ENCODE data around the gene TATDN3.
"Not testable (repeated sequence)": the region's sequence is repeated elsewhere in the genome, so short reads cannot be mapped to it uniquely, and the experiment has no call there.

The TATDN3 gene

DNA sequence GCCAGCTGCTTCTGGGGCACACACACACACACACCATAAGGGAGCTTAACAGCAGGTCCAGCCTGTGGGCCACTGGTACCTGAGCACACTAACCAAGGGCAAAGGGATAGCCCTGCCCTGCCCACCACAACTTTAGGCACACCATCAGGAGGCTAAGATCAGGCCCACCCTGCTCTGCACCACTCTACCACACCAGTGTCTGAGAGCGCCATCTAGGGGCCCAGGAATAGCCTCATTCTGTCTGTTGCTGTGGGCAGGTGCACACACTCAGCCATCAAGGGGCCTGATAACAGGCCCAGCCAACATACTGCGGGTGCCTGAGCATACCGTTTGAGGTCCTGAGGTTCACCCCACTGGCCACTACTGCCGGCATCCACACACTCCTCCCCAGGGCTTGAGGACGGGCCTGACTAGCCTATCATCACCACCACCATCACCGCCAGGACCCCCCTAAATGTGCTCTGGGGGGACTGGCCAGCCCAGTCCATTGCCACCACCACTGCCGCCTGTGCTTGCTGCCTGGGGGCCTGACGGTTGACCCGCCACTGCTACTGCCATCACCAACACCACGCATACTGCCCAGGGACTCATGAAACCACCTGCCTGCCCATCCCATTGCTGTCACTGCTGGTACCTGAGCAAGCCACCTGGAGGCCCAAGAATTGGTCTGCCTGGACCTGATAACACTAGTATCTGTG, 31.4 kb upstream of the TATDN3 start:
- DNase-seq: peak; percentile 12
- TF ChIP-seq, protein P1, sequence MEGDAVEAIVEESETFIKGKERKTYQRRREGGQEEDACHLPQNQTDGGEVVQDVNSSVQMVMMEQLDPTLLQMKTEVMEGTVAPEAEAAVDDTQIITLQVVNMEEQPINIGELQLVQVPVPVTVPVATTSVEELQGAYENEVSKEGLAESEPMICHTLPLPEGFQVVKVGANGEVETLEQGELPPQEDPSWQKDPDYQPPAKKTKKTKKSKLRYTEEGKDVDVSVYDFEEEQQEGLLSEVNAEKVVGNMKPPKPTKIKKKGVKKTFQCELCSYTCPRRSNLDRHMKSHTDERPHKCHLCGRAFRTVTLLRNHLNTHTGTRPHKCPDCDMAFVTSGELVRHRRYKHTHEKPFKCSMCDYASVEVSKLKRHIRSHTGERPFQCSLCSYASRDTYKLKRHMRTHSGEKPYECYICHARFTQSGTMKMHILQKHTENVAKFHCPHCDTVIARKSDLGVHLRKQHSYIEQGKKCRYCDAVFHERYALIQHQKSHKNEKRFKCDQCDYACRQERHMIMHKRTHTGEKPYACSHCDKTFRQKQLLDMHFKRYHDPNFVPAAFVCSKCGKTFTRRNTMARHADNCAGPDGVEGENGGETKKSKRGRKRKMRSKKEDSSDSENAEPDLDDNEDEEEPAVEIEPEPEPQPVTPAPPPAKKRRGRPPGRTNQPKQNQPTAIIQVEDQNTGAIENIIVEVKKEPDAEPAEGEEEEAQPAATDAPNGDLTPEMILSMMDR (IDR thresholded peaks at IDR 0.05): peak; percentile 7
- peak overlapping the region; percentile 63 for H3K27ac Mint-ChIP-seq
- H3K36me3 Mint-ChIP-seq (ENCODE audit: low read depth): peaks cover 66% of the 10 kb centered on the region
- H3K9me3 Mint-ChIP-seq: peaks cover 5% of the 10 kb centered on the region
- H3K4me1 Mint-ChIP-seq: no peaks in the 10 kb centered on the region
- no peaks in the 10 kb centered on the region for H3K27me3 Mint-ChIP-seq (ENCODE audit: low read depth, poor library complexity)
- no peak overlapping the region for H3K4me3 Mint-ChIP-seq

DNA sequence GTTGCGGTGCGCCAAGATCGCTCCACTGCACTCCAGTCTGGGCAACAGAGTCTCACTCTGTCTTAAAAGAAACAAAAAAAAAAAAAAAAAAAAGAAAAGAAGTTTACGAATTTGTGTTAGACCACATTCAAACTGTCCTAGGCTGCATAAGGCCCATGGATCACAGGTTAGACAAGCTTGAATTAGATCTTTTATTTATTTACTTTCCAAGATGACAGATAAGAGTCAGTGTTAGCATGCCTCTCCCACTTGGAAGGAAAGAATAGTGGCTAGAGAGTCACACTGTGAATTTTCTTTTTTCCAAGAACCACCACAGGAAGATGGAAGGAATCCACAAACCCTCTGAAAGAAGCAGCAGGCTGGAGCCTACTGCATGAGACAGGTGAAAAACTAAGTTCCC, 29.5 kb upstream of the TATDN3 start:
- H3K9me3 Mint-ChIP-seq: peaks cover 19% of the 10 kb centered on the region

DNA sequence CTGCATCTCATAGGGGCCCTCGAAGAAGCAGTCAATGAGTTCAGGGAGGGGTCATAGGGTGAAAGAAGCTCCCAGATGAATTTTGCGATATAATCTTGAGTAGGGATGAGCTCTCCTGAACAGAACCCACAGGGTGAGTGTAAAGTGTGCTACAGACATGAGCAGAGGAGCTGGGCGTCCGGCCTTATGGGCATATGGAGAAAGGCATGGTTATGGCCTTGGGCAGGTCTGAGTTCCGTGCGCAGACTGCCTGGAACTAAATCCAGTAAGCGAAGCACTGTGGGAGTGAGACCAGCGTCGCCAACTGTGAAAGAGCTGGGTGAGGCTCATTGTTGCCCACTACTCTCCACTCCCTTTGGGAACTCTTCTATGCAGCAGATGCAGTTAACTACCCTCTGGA, 28.9 kb upstream of the TATDN3 start:
- DNase-seq: no peak
- TF ChIP-seq, protein P1 (IDR thresholded peaks at IDR 0.05): no peak
- peak overlapping the region; percentile 18 for H3K27ac Mint-ChIP-seq
- H3K4me3 Mint-ChIP-seq: no peak overlapping the region
- peaks cover 78% of the 10 kb centered on the region for H3K36me3 Mint-ChIP-seq (ENCODE audit: low read depth)
- H3K4me1 Mint-ChIP-seq: no peaks in the 10 kb centered on the region
- H3K27me3 Mint-ChIP-seq (ENCODE audit: low read depth, poor library complexity): no peaks in the 10 kb centered on the region
- H3K9me3 Mint-ChIP-seq: peaks cover 25% of the 10 kb centered on the region

More for the DNA sequence above, 29.5 kb upstream of the TATDN3 start:
- no peaks in the 10 kb centered on the region for H3K27me3 Mint-ChIP-seq (ENCODE audit: low read depth, poor library complexity)
- no peaks in the 10 kb centered on the region for H3K4me1 Mint-ChIP-seq
- DNase-seq: no peak
- TF ChIP-seq, protein P1 (IDR thresholded peaks at IDR 0.05): no peak
- H3K27ac Mint-ChIP-seq: no peak overlapping the region
- peaks cover 77% of the 10 kb centered on the region for H3K36me3 Mint-ChIP-seq (ENCODE audit: low read depth)
- H3K4me3 Mint-ChIP-seq: no peak overlapping the region

DNA sequence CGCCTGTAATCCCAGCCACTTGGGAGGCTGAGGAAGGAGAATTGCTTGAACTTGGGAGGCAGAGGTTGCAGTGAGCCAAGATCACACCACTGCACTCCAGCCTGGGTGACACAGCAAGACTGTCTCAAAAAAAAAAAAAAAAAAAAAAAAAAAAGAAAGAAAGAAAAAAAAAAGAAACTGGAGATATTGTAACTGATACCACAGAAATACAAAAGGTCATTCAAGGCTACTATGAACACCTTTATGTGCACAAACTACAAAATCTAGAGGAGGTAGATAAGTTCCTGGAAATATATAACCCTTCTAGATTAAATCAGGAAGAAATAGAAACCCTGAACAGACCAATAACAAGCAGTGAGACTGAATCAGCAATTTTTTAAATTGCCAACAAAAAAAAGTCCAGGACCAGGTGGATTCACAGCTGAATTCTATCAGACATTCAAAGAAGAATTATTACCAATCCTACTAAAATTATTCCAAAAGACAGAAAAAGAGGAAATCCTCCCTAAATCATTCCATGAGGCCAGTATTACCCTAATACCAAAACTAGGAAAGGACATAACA, 26.9 kb upstream of the TATDN3 start:
- H3K9me3 Mint-ChIP-seq: peaks cover 45% of the 10 kb centered on the region
- H3K4me1 Mint-ChIP-seq; H3K27me3 Mint-ChIP-seq (ENCODE audit: low read depth, poor library complexity); DNase-seq; H3K4me3 Mint-ChIP-seq: not testable (repeated sequence)
- peak overlapping the region; percentile 47 for H3K27ac Mint-ChIP-seq
- peaks cover 90% of the 10 kb centered on the region for H3K36me3 Mint-ChIP-seq (ENCODE audit: low read depth)

DNA sequence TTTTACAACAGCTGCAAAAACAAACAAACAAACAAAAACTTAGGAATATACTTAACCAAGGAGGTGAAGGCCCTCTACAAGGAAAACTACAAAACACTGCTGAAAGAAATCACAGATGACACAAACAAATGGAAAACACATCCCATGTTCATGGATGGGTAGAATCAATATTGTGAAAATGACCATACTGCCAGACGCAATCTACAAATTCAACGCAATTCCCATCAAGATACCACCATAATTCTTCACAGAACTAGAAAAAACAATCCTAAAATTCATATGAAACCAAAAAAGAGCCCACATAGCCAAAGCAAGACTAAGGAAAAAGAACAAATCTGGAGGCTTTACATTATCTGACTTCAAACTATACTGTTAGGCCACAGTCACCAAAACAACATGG, 24.9 kb upstream of the TATDN3 start:
- not testable (repeated sequence) for H3K27ac Mint-ChIP-seq; H3K4me3 Mint-ChIP-seq; H3K27me3 Mint-ChIP-seq (ENCODE audit: low read depth, poor library complexity); H3K4me1 Mint-ChIP-seq; DNase-seq
- H3K36me3 Mint-ChIP-seq (ENCODE audit: low read depth): peaks cover 96% of the 10 kb centered on the region
- peaks cover 64% of the 10 kb centered on the region for H3K9me3 Mint-ChIP-seq

DNA sequence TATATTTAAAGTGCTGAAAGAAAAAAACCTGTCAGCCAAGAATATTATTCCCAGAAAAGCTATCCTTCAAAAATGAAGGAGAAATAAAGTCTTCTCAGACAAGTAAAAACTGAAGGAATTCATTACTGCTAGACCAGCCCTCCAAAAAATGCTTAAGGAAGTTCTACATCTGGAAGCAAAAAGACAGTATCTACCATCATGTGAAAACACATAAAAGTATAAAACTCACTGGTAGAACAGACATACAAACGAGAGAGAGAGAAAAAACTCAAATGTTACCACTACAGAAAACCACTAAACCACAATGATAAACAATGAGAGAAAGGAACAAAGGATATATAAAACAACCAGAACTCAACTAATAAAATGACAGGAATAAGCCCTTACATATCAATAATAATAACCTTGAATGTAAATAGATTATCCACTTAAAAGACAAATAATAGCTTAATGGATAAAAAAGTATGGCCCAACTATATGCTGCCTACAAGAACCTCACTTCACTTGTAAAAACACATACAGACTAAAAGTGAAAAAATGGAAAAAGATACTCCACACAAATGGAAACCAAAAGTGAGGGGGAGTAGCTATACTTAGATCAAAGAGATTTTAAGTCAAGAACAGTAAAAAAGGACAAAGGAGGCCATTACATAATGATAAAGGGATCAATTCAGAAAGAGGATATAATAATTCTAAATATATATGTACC, 22.1 kb upstream of the TATDN3 start:
- peaks cover 84% of the 10 kb centered on the region for H3K9me3 Mint-ChIP-seq
- H3K36me3 Mint-ChIP-seq (ENCODE audit: low read depth): peaks cover 97% of the 10 kb centered on the region

More for the DNA sequence above, 22.1 kb upstream of the TATDN3 start:
- Mint-ChIP-seq H3K27me3 (ENCODE audit: low read depth, poor library complexity) (peaks cover 5% of the 10 kb centered on the region), H3K27ac (no peak overlapping the region), H3K4me1 (no peaks in the 10 kb centered on the region), H3K4me3 (no peak overlapping the region)
- no peak for DNase-seq
- TF ChIP-seq, protein P1 (IDR thresholded peaks at IDR 0.05): no peak

All from nephron progenitor cell (in vitro differentiated cells).